ENCODE measurements around the gene UBE2E2.

The UBE2E2 gene

GRCh38 chr3:23276913-23277658 is 74.0 kb downstream of the UBE2E2 start:
- no peak for DNase-seq (ENCODE audit: low read depth)

GRCh38 chr3:23277688-23278087 is 74.6 kb downstream of the UBE2E2 start:
- DNase-seq (ENCODE audit: low read depth) = no peak

GRCh38 chr3:23283625-23284024 is 80.5 kb downstream of the UBE2E2 start:
- no peak for DNase-seq (ENCODE audit: low read depth)

GRCh38 chr3:23288286-23288685 is 85.2 kb downstream of the UBE2E2 start:
- DNase-seq (ENCODE audit: low read depth) = no peak

- DNase-seq (ENCODE audit: low read depth) = no peak
Observed at GRCh38 chr3:23288715-23289114, 85.6 kb downstream of the UBE2E2 start.

GRCh38 chr3:23292432-23292831 is 89.3 kb downstream of the UBE2E2 start:
- DNase-seq (ENCODE audit: low read depth) = no peak

GRCh38 chr3:23294770-23295387 is 91.8 kb downstream of the UBE2E2 start:
- no peak for DNase-seq (ENCODE audit: low read depth)

GRCh38 chr3:23301819-23302218 is 98.7 kb downstream of the UBE2E2 start:
- no peak for DNase-seq (ENCODE audit: low read depth)

- DNase-seq (ENCODE audit: low read depth) = no peak
Observed at GRCh38 chr3:23302271-23302670, 99.1 kb downstream of the UBE2E2 start.

- DNase-seq (ENCODE audit: low read depth) = no peak
Observed at GRCh38 chr3:23303601-23304217, 100.6 kb downstream of the UBE2E2 start.

- DNase-seq (ENCODE audit: low read depth) = no peak
Observed at GRCh38 chr3:23304424-23304823, 101.3 kb downstream of the UBE2E2 start.

GRCh38 chr3:23308986-23309625 is 106.0 kb downstream of the UBE2E2 start:
- DNase-seq (ENCODE audit: low read depth) = no peak

GRCh38 chr3:23312866-23313265 is 109.7 kb downstream of the UBE2E2 start:
- peak; percentile 38 for DNase-seq (ENCODE audit: low read depth)

- DNase-seq (ENCODE audit: low read depth) = no peak
Observed at GRCh38 chr3:23314981-23315762, 112.0 kb downstream of the UBE2E2 start.

- no peak for DNase-seq (ENCODE audit: low read depth)
Observed at GRCh38 chr3:23316924-23317323, 113.8 kb downstream of the UBE2E2 start.

GRCh38 chr3:23319366-23320312 is 116.5 kb downstream of the UBE2E2 start:
- DNase-seq (ENCODE audit: low read depth) = no peak

GRCh38 chr3:23320586-23321570 is 117.8 kb downstream of the UBE2E2 start:
- DNase-seq (ENCODE audit: low read depth) = no peak

GRCh38 chr3:23324745-23325144 is 121.6 kb downstream of the UBE2E2 start:
- peak; percentile 20 for DNase-seq (ENCODE audit: low read depth)

GRCh38 chr3:23325466-23326065 is 122.4 kb downstream of the UBE2E2 start:
- DNase-seq (ENCODE audit: low read depth) = no peak

All from non-pigmented ciliary epithelial cell (primary cell).